Lower lobe of right lung (tissue), 2 donors: ENCODE measurements around the gene NPIPB2. TPM values are rescaled to one million over a fixed set of nuclear protein-coding genes. Genes with fewer than 3 reads are reported as not detected.
"Not testable (repeated sequence)": the region's sequence is repeated elsewhere in the genome, so short reads cannot be mapped to it uniquely, and the experiment has no call there.

Experiments used
- ATAC-seq, 2 donors: fragments of 200-7000 bp; cut with Tn5 transposase; one replicate each; pipeline ENCODE4 v1.9.1; 2020 to 2022; ENCODE audit warnings: mild to moderate bottlenecking in 2 of 2, moderate library complexity in 2 of 2
- DNase-seq: peaks from one replicate; pipeline ENCODE4 v3.0.0-alpha.2; 2020
- H3K27ac ChIP-seq: fragments of 200-600 bp; one replicate; pipeline ENCODE4 v1.8.0; 2022
- H3K27me3 ChIP-seq: fragments of 200-600 bp; one replicate; pipeline ENCODE4 v1.8.0; 2022; ENCODE audit warnings: low read depth
- H3K36me3 ChIP-seq: fragments of 200-600 bp; one replicate; pipeline ENCODE4 v1.8.0; 2022; ENCODE audit warnings: mild to moderate bottlenecking
- H3K4me1 ChIP-seq: fragments of 200-600 bp; one replicate; pipeline ENCODE4 v1.8.0; 2022
- H3K4me3 ChIP-seq: fragments of 200-600 bp; one replicate; pipeline ENCODE4 v1.8.0; 2022; ENCODE audit warnings: mild to moderate bottlenecking
- H3K9me3 ChIP-seq: fragments of 200-600 bp; one replicate; pipeline ENCODE4 v1.8.0; 2022
- CTCF ChIP-seq: fragments of 200-600 bp; IDR thresholded peaks from one replicate; pipeline ENCODE4 v1.8.0; 2022; ENCODE audit warnings: antibody characterized with exemption, mild to moderate bottlenecking
- intact Hi-C: fragments of 100-400 bp; cut with DNase I; formaldehyde crosslinking; loops from one replicate; pipeline ENCODE4 v1.11.0; 2022
- total RNA-seq: library from RNA; stranded (reverse); fragmentation: NEBNext Ultra II Directional; extraction: Animal tissue kit (Norgen Biotek cat#: 25700); gene quantifications from one replicate; pipeline ENCODE4 v1.2.1, GENCODE V29; 2021
- donor health status: DM: no; HTN: yes; CAD: no; lungs with severe emphysema.

NPIPB2 gene
- total RNA-seq, 1 donor from 2014 or later = 5.6 TPM

GRCh38 chr16:11955713-11956123 is 13.9 kb upstream of the NPIPB2 start:
- ATAC-seq = no peak
- Histone ChIP-seq H3K4me1 (no peaks in the 10 kb centered on the region), H3K27me3 (no peaks in the 10 kb centered on the region), H3K27ac (no peak overlapping the region), H3K9me3 (no peaks in the 10 kb centered on the region), H3K4me3 (no peak overlapping the region), H3K36me3 (no peaks in the 10 kb centered on the region)
- intact Hi-C loops = no loop called here
- no peak for TF ChIP-seq CTCF
- no peak for DNase-seq

DNA sequence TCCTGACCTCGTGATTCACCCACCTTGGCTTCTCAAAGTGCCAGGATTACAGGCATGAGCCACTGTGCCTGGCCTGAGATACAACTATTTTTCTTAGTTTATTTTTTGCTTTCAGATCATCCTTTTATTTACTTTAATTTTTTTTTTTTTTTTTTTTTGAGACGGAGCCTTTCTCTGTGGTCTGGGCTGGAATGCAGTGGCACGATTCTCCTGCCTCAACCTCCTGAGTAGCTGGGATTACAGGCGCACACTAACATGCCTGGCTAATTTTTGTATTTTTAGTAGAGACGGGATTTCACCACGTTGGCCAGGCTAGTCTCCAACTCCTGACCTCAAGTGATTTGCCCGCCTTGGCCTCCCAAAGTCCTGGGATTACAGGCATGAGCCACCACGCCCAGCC is 11.7 kb upstream of the NPIPB2 start:
- H3K4me3 ChIP-seq, ATAC-seq, H3K9me3 ChIP-seq, H3K36me3 ChIP-seq, intact Hi-C loops, H3K27me3 ChIP-seq, H3K4me1 ChIP-seq, DNase-seq, H3K27ac ChIP-seq: not testable (repeated sequence)

- Histone ChIP-seq H3K9me3 (no peaks in the 10 kb centered on the region), H3K36me3 (no peaks in the 10 kb centered on the region), H3K4me1 (no peaks in the 10 kb centered on the region), H3K27me3 (no peaks in the 10 kb centered on the region), H3K27ac (no peak overlapping the region), H3K4me3 (no peak overlapping the region)
- no peak for ATAC-seq
- intact Hi-C loops = no loop called here
- TF ChIP-seq CTCF = no peak
- no peak for DNase-seq
Observed at GRCh38 chr16:11950388-11950787, 8.5 kb upstream of the NPIPB2 start.

- Histone ChIP-seq H3K27me3 (no peaks in the 10 kb centered on the region), H3K4me3 (no peak overlapping the region), H3K9me3 (no peaks in the 10 kb centered on the region), H3K27ac (no peak overlapping the region), H3K4me1 (no peaks in the 10 kb centered on the region), H3K36me3 (no peaks in the 10 kb centered on the region)
- intact Hi-C loops = no loop called here
- ATAC-seq = peak; percentile 95 to 98
- peak; percentile 45 for TF ChIP-seq CTCF
- DNase-seq = peak; percentile 63
Observed at GRCh38 chr16:11949527-11949926, 7.7 kb upstream of the NPIPB2 start.

DNA sequence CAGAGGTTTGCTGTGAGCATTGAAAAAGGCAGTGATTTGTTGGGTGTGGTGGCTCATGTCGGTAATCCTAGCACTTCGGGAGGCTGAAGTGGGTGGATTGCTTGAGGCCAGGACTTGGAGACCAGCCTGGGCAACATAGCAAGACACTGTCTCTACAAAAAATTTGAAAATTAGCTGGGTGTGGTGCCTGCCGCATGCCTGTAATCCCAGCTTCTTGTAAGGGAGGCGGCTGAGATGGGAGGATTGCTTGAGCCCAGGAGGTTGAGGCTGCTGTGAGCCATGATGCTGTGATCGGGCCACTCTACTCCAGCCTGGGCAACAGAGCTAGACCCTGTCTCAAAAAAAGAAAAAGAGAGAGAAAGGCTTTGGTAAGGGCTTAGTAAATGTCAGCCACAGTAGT is 7.0 kb upstream of the NPIPB2 start:
- H3K27me3 ChIP-seq = no peaks in the 10 kb centered on the region
- DNase-seq (no peak), ATAC-seq (no peak)
- H3K9me3 ChIP-seq = no peaks in the 10 kb centered on the region
- H3K36me3 ChIP-seq = no peaks in the 10 kb centered on the region
- no peaks in the 10 kb centered on the region for H3K4me1 ChIP-seq
- no peak overlapping the region for H3K27ac ChIP-seq
- TF ChIP-seq CTCF = no peak
- no peak overlapping the region for H3K4me3 ChIP-seq
- intact Hi-C loops = no loop called here

- H3K4me3 ChIP-seq = no peak overlapping the region
- H3K4me1 ChIP-seq = no peaks in the 10 kb centered on the region
- H3K9me3 ChIP-seq = no peaks in the 10 kb centered on the region
- intact Hi-C loops = no loop called here
- H3K36me3 ChIP-seq = no peaks in the 10 kb centered on the region
- ATAC-seq (no peak), DNase-seq (no peak)
- H3K27ac ChIP-seq = no peak overlapping the region
- no peak for TF ChIP-seq CTCF
- no peaks in the 10 kb centered on the region for H3K27me3 ChIP-seq
Observed at GRCh38 chr16:11946433-11946832, 4.6 kb upstream of the NPIPB2 start.

DNA sequence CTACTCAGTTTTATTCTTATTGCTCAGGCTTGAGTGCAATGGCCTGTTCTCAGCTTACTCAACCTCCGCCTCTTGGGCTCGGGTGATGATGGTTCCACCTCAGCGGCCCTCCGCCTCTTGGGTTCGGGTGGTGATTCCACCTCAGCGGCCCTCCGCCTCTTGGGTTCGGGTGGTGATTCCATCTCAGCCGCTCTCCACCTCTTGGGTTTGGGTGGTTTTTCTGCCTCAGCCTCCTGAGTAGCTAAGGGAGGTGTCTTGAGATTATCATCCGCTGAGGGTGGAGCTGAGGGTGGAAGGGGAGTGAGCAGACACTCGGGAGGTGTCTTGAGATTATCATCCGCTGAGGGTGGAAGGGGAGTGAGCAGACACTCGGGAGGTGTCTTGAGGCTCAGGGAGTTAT is 14.5 kb downstream of the NPIPB2 start:
- H3K27me3 ChIP-seq, H3K4me3 ChIP-seq, DNase-seq, ATAC-seq, intact Hi-C loops, H3K27ac ChIP-seq, H3K36me3 ChIP-seq, H3K9me3 ChIP-seq, H3K4me1 ChIP-seq: not testable (repeated sequence)

DNA sequence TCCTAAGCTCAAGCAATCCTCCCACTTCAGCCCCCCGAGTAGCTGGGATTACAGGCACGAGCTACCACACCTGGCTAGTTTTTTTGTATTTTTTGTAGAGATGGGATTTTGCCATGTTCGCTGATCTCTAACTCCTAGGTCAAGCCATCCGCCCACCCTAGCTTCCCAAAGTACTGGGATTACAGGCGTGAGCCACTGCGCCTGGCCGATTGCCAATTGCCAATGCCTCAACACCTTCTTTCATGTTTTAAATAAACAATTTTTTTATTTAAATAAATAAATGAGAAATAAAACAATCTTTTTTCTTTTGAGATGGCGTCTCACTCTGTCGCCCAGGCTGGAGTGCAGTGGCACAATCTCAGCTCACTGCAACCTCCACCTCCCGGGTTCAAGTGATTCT is 17.8 kb downstream of the NPIPB2 start:
- DNase-seq, H3K9me3 ChIP-seq, H3K4me3 ChIP-seq, ATAC-seq, H3K27ac ChIP-seq, intact Hi-C loops, H3K36me3 ChIP-seq, H3K4me1 ChIP-seq, H3K27me3 ChIP-seq: not testable (repeated sequence)
